Testis (tissue), 2 donors: ENCODE results near the gene HEYL.

Source experiments
- CTCF ChIP-seq, 3 experiments: fragments of 450-650 bp in 2 of 3; fragments of 200-600 bp in 1 of 3; sonication (generic) in 1 of 3; IDR thresholded peaks; one replicate each; pipeline ENCODE4 v1.5.1; 2016 to 2019; ENCODE audit warnings: antibody characterized with exemption in 3 of 3, mild to moderate bottlenecking in 2 of 3, moderate library complexity in 1 of 3
- POLR2A ChIP-seq: fragments of 450-650 bp; IDR thresholded peaks from one replicate; pipeline ENCODE4 v1.6.1; 2017; ENCODE audit warnings: antibody characterized with exemption, mild to moderate bottlenecking, moderate library complexity

DNA sequence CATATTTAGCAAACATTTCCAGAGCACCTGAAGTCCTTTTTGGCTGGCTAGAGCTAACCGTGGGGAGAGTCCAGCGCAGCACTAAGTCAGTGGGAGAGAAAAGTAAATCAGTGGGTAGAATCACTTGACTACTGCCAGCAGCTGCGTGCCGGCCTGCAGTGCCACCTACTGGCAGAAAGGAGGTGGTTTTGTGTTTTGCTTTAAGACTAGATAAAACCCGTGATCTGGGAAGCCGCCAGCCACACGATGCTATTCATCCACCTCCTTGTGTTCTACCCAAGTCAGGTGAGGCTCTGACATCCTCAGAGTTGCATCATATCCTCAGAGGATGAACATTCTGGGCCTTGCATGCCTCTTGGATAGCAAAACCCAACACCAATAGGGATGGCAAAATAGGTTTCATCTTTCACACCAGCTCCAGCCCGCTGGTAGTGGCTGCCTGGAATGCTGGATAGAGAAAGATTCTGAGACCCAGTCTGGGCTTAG is 14.1 kb upstream of the HEYL start:
- TF ChIP-seq CTCF (IDR thresholded peaks at IDR 0.05) (peak; percentile 86 to 96 (median 86)), POLR2A (no peak)
